Measurements from ENCODE around the gene CHDH. TPM values are rescaled to one million over a fixed set of nuclear protein-coding genes. Genes with fewer than 3 reads are reported as not detected.

Gene CHDH
- polyA plus RNA-seq, 1 donor, result 10.3 TPM

Other genes with a start within 250 kb of the CHDH start
- gene IL17RB, start 149 bp upstream of the CHDH start, polyA plus RNA-seq, result 13.3 TPM
- 27.3 TPM for gene ACTR8, start 35.7 kb upstream of the CHDH start, polyA plus RNA-seq
- gene SELENOK, start 45.4 kb upstream of the CHDH start, polyA plus RNA-seq, result 56.3 TPM

Data from large intestine (tissue), 1 donor.